ENCODE results near the gene LASP1.
A peak's percentile ranks its signal among the peaks of the same experiment; 100 is the strongest.

LASP1 gene

DNA sequence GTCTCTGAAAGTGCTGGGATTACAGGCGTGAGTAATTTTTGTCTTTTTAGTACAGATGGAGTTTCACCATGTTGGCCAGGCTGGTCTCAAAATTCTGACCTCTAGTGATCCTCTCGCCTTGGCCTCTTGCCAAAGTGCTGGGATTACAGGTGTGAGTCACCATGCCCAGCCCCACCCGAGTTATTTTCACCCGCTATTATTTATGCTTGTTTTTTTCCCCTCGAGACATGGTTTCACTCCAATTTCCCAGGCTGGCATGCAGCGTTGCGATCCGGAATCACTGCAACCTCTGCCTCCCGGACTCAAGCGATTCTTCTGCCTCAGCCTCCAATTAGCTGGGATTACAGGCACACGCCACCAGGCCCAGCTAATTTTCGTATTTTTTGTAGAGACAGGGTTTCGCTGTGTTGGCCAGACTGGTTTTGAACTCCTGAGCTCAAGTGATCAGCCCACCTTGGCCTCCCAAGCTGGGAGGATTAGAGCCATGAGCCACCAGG, 25.5 kb upstream of the LASP1 start:
- TF ChIP-seq, protein P1, sequence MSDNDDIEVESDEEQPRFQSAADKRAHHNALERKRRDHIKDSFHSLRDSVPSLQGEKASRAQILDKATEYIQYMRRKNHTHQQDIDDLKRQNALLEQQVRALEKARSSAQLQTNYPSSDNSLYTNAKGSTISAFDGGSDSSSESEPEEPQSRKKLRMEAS (IDR thresholded peaks at IDR 0.05): peak; percentile 30; the same call in 1 of the 2 replicates
- TF ChIP-seq TEAD4 (IDR thresholded peaks at IDR 0.05) (0 out of 2 replicates have a peak, but pooled peaks have one; percentile 18), TAF1 (IDR thresholded peaks at IDR 0.05; ENCODE audit: low read depth) (no peak), EGR1 (IDR thresholded peaks at IDR 0.05) (no peak), NFIC (IDR thresholded peaks at IDR 0.05) (peak; percentile 87)

DNA sequence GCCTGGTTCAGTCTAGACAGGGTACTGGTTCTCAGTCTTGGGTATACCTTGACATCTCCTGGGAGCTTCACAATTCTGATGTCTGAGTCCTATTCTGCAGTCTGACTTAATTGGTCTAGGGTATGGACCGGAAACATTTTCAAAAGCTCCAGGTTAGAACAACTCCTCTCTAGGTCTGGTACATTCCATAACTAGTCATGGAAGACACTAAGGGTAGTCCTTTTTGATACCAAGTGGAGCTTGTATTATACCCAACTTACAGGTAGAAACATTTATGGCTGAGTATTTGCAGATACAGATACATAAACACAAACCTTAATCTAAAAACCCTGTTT, 21.3 kb upstream of the LASP1 start:
- TF ChIP-seq TEAD4 (IDR thresholded peaks at IDR 0.05) (no peak), FOXM1 (IDR thresholded peaks at IDR 0.05; ENCODE audit: borderline replicate concordance, low read depth) (no peak), EGR1 (IDR thresholded peaks at IDR 0.05) (no peak), USF1 (IDR thresholded peaks at IDR 0.05) (no peak), YY1 (IDR thresholded peaks at IDR 0.05; ENCODE audit: low read depth) (no peak), RAD21 (IDR thresholded peaks at IDR 0.05; ENCODE audit: low read depth) (no peak)
- TF ChIP-seq, protein P1 (IDR thresholded peaks at IDR 0.05): no peak

DNA sequence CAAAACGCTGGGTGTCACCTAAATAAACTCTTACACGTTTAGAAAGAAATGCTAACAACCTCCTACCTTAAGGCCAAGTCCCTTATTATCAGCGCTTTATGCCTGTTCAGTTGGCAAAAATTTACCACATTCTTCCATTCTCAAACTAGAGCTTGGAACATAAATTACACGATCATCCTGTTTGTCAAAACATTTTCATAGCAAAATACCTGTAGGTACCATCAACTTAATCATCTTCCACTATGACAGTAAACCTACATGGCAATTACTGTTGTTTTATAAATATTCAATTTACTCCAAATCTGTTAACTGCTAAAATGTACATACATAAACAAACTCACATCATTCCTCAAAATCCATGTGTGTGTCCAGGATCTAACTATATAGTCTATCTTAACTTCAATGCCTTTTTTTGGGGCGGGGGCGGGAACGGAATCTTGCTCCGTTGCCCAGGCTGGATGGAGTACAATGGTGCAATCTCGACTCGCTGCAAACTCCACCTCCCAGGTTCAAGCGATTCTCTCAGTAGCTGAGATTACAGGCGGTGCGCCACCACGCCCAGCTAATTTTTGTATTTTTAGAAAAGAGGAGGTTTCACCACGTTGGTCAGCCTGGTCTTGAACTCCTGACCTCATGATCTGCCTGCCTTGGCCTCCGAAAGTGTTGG, 20.8 kb upstream of the LASP1 start:
- TF ChIP-seq RAD21 (IDR thresholded peaks at IDR 0.05; ENCODE audit: low read depth): no peak
- TF ChIP-seq ZBTB7A (IDR thresholded peaks at IDR 0.05; ENCODE audit: low read depth): no peak
- TF ChIP-seq REST (IDR thresholded peaks at IDR 0.05; ENCODE audit: low read depth): no peak
- no peak for TF ChIP-seq FOXM1 (IDR thresholded peaks at IDR 0.05; ENCODE audit: borderline replicate concordance, low read depth)
- no peak for TF ChIP-seq USF1 (IDR thresholded peaks at IDR 0.05)
- no peak for TF ChIP-seq TEAD4 (IDR thresholded peaks at IDR 0.05)
- TF ChIP-seq YY1 (IDR thresholded peaks at IDR 0.05; ENCODE audit: low read depth): no peak
- TF ChIP-seq TAF1 (IDR thresholded peaks at IDR 0.05; ENCODE audit: low read depth): no peak
- no peak for TF ChIP-seq TCF12 (IDR thresholded peaks at IDR 0.05; ENCODE audit: low read depth)
- no peak for TF ChIP-seq NFIC (IDR thresholded peaks at IDR 0.05)
- no peak for TF ChIP-seq EGR1 (IDR thresholded peaks at IDR 0.05)
- TF ChIP-seq EP300 (IDR thresholded peaks at IDR 0.05; ENCODE audit: borderline replicate concordance): no peak
- TF ChIP-seq, protein P1 (IDR thresholded peaks at IDR 0.05): no peak
- no peak for TF ChIP-seq CEBPB (IDR thresholded peaks at IDR 0.05)
- no peak for TF ChIP-seq CREB1 (IDR thresholded peaks at IDR 0.05; ENCODE audit: low read depth)

- TF ChIP-seq RAD21 (IDR thresholded peaks at IDR 0.05; ENCODE audit: low read depth): no peak
- TF ChIP-seq TCF12 (IDR thresholded peaks at IDR 0.05; ENCODE audit: low read depth): no peak
- TF ChIP-seq ZBTB7A (IDR thresholded peaks at IDR 0.05; ENCODE audit: low read depth): no peak
- no peak for TF ChIP-seq TAF1 (IDR thresholded peaks at IDR 0.05; ENCODE audit: low read depth)
- TF ChIP-seq TEAD4 (IDR thresholded peaks at IDR 0.05): no peak
- TF ChIP-seq USF1 (IDR thresholded peaks at IDR 0.05): no peak
- TF ChIP-seq EP300 (IDR thresholded peaks at IDR 0.05; ENCODE audit: borderline replicate concordance): no peak
- TF ChIP-seq YY1 (IDR thresholded peaks at IDR 0.05; ENCODE audit: low read depth): no peak
- TF ChIP-seq EGR1 (IDR thresholded peaks at IDR 0.05): no peak
- TF ChIP-seq NFIC (IDR thresholded peaks at IDR 0.05): no peak
- no peak for TF ChIP-seq FOXM1 (IDR thresholded peaks at IDR 0.05; ENCODE audit: borderline replicate concordance, low read depth)
- TF ChIP-seq CEBPB (IDR thresholded peaks at IDR 0.05): no peak
- TF ChIP-seq CREB1 (IDR thresholded peaks at IDR 0.05; ENCODE audit: low read depth): no peak
- TF ChIP-seq, protein P1 (IDR thresholded peaks at IDR 0.05): no peak
- TF ChIP-seq REST (IDR thresholded peaks at IDR 0.05; ENCODE audit: low read depth): no peak
These were observed 19.5 kb upstream of the LASP1 start for GRCh38 chr17:38850374-38850773.

DNA sequence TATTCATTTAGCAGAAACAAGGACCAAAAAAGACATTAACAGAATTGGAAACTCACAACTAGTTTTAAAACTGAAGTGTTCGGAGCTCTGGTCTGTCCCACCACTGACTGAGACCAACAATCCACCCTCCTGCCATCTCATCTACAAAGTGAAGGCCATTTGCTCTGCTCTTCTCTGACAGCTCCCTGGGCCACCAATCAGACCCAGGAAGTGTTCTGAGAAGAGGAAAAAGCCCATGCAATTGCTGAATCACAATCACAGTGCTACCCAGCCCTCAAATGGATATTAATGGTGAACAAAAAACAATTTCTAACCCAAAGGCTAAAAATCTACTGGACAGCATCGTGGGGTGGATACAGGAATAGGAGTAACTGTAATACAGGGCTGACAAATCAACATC, 18.4 kb upstream of the LASP1 start:
- TF ChIP-seq TEAD4 (IDR thresholded peaks at IDR 0.05) (no peak), ZBTB7A (IDR thresholded peaks at IDR 0.05; ENCODE audit: low read depth) (no peak), CEBPB (IDR thresholded peaks at IDR 0.05) (no peak), EGR1 (IDR thresholded peaks at IDR 0.05) (no peak), TCF12 (IDR thresholded peaks at IDR 0.05; ENCODE audit: low read depth) (no peak), FOXM1 (IDR thresholded peaks at IDR 0.05; ENCODE audit: borderline replicate concordance, low read depth) (no peak), REST (IDR thresholded peaks at IDR 0.05; ENCODE audit: low read depth) (no peak), EP300 (IDR thresholded peaks at IDR 0.05; ENCODE audit: borderline replicate concordance) (no peak), NFIC (IDR thresholded peaks at IDR 0.05) (no peak), TAF1 (IDR thresholded peaks at IDR 0.05; ENCODE audit: low read depth) (no peak), CREB1 (IDR thresholded peaks at IDR 0.05; ENCODE audit: low read depth) (no peak), USF1 (IDR thresholded peaks at IDR 0.05) (no peak), YY1 (IDR thresholded peaks at IDR 0.05; ENCODE audit: low read depth) (no peak), RAD21 (IDR thresholded peaks at IDR 0.05; ENCODE audit: low read depth) (no peak)
- TF ChIP-seq, protein P1 (IDR thresholded peaks at IDR 0.05): no peak
